ENCODE measurements around the gene VAMP4.
A peak's percentile ranks its signal among the peaks of the same experiment; 100 is the strongest.

VAMP4 gene

DNA sequence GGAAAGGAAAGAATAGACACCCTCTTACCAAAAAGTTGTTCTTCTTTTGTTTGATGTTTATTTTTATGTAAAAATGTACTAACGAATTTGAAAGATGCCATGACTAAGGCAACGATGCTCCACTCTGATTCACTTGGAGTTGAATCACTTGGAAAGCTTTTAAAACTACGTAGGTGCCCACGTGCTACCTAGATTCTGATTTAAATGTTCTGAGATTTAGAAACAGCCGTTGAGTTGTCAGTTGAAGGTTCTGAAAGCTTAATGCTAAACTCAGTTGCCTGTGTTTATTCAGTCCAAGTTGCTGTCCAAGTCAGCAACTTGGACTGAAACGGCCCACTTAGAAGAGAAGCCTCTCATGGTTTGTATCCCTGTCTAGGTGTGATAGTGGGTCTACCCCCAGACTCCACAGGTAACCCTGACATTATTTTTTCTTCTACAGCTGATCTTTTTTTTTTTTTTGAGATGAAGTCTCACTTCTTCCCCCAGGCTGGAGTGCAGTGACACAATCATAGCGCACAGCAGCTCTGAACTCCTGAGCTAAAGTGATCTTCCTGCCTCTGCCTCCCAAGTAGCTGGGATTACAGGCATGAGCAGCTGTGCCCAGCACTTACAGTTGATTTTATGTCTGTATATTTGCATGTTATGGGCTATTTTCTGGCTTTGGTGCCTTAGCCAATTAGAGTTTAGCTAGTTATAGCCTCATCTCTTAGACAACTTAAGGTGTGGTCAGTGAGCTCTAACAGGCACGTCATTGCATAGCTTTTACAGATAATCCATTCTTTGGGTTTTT is 1.4 kb upstream of the VAMP4 start:
- TF ChIP-seq FOXP2 (optimal IDR thresholded peaks at IDR 0.05; ENCODE audit: control extremely low read depth, extremely low read length, insufficient read depth): no peak

DNA sequence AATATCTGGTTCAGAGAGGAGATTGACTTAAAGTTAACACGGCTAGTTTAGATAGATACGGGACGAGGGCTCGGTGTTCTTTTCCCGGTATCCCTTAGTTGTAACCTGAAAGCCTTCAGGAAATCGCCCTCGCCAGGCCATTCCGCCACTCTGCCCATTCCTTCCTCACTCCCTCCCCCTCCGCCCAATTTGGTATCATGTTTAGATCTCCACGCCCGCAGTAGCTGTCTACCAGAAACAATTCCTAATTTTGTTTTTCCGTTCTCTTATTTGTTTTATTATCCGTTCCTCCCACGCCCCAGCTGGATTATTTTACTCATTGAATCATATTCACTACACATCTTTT is 685 bp upstream of the VAMP4 start:
- H3K9me3 ChIP-seq (ENCODE audit: low read depth, low read length): no peaks in the 10 kb centered on the region
- no peak for DNase-seq (ENCODE audit: low read depth, low spot score)
- peaks cover 2% of the 10 kb centered on the region; the same call in 1 of the 2 replicates for H3K36me3 ChIP-seq (ENCODE audit: insufficient read depth, low read length)
- H3K4me3 ChIP-seq: peak overlapping the region; percentile 99
- peak overlapping the region; percentile 44; the same call in 1 of the 2 replicates for H3K27ac ChIP-seq
- no peak for TF ChIP-seq POLR2AphosphoS5 (IDR thresholded peaks at IDR 0.05; ENCODE audit: borderline replicate concordance, low read depth, low read length)
- no peak for TF ChIP-seq EZH2 (IDR thresholded peaks at IDR 0.05)
- no peak for TF ChIP-seq FOXP2 (optimal IDR thresholded peaks at IDR 0.05; ENCODE audit: control extremely low read depth, extremely low read length, insufficient read depth)
- peak overlapping the region; percentile 86 for H3K9ac ChIP-seq (ENCODE audit: insufficient read length)

More for the DNA sequence above, 1.4 kb upstream of the VAMP4 start:
- Histone ChIP-seq H3K36me3 (ENCODE audit: insufficient read depth, low read length) (no peaks in the 10 kb centered on the region), H3K9ac (ENCODE audit: insufficient read length) (peak overlapping the region; percentile 86), H3K9me3 (ENCODE audit: low read depth, low read length) (no peaks in the 10 kb centered on the region), H3K4me3 (peak overlapping the region; percentile 99), H3K27ac (no peak overlapping the region)
- DNase-seq (ENCODE audit: low read depth, low spot score): no peak

DNA sequence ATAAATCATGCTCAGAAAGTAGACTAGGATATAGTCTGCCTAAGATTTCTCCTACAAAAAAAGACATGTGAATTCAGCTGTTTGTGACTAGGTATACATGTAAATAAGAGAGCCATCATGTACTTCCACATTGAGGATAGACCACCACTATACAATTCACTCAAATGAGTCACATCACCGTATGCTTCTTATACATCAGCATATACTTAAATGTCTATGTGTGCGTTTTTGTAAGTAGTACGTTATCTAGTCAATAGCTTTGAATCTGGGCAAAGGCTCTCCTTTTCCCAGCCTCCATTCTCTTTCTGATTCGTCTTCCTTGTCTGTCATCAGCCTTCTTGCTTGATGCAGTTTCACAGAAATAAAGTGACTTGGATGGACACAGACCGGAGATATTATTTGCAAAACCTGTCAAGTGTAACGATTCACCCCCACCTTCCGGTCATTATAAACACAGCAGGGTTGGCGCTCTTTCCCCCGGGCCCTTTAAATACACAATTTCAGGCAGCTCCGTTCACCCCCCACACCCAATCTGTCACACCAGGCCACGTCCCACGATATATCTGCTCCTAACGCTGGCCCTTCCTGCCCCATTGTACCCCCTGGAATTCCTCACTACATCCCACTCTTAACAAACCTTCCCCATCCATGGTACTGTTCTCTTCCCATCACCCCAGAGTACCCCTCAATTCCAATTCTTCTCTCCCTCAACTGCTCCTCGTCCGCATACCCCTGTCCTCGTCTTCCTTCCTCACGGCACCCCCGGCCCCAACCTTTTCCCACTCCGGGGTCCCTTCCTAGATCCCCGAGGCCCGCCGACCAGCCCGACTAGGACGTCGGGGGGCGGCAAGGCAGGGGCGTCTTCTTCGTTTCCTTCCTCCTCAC is 636 bp downstream of the VAMP4 start:
- no peak for DNase-seq (ENCODE audit: low read depth, low spot score)
- Histone ChIP-seq H3K4me3 (peak overlapping the region; percentile 99), H3K27ac (no peak overlapping the region), H3K9ac (ENCODE audit: insufficient read length) (peak overlapping the region; percentile 86), H3K9me3 (ENCODE audit: low read depth, low read length) (no peaks in the 10 kb centered on the region), H3K36me3 (ENCODE audit: insufficient read depth, low read length) (peaks cover 10% of the 10 kb centered on the region)
- TF ChIP-seq FOXP2 (optimal IDR thresholded peaks at IDR 0.05; ENCODE audit: control extremely low read depth, extremely low read length, insufficient read depth) (no peak), EZH2 (IDR thresholded peaks at IDR 0.05) (no peak), POLR2AphosphoS5 (IDR thresholded peaks at IDR 0.05; ENCODE audit: borderline replicate concordance, low read depth, low read length) (no peak)

DNA sequence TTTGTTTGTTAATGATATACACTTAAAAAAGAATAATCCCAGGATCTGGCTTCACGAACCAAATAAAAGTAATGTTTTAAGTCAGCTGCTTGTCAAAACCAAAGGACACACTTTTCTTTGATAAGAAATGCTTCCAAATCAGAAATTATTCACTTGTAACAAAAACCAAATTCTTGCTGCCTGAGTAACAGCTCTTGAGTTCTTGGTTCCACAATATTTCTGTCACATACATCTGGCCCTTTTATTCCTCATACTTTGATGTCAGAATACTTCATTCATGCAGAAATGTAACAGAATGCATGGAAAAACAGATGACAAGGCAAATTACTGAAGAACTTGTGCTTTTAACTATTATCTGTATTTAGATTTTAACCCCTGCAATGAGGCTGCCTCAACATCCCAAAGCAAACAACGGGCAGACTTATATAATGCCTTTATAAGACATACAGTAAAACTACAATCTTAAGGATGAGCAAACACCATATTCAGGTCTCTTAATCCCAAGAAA is 1.5 kb downstream of the VAMP4 start:
- peaks cover 11% of the 10 kb centered on the region for H3K36me3 ChIP-seq (ENCODE audit: insufficient read depth, low read length)
- no peak for DNase-seq (ENCODE audit: low read depth, low spot score)
- peak overlapping the region; percentile 99 for H3K4me3 ChIP-seq
- no peak for TF ChIP-seq EZH2 (IDR thresholded peaks at IDR 0.05)
- TF ChIP-seq FOXP2 (optimal IDR thresholded peaks at IDR 0.05; ENCODE audit: control extremely low read depth, extremely low read length, insufficient read depth): no peak
- no peak for TF ChIP-seq POLR2AphosphoS5 (IDR thresholded peaks at IDR 0.05; ENCODE audit: borderline replicate concordance, low read depth, low read length)
- no peak overlapping the region for H3K27ac ChIP-seq
- H3K9me3 ChIP-seq (ENCODE audit: low read depth, low read length): no peaks in the 10 kb centered on the region
- H3K9ac ChIP-seq (ENCODE audit: insufficient read length): peak overlapping the region; percentile 86

DNA sequence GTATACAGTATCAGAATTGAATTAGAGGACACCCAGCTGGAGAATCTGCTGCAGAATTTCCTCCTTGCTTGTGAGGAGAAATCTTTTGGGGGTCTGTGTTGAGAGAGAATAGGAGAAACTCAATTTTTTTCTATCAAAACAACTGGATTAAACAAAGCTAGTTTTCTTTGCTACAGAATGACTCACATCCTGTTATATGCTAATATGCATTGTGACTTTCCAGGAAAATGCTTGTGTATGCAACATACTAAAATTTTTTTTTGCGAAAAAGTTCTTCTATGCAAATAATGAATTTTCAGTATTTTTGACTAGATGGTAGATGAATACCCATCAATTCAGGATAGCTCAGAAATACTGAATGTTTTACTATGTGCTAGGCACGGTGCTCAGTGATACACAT is 2.2 kb downstream of the VAMP4 start:
- H3K4me3 ChIP-seq: no peak overlapping the region

DNA sequence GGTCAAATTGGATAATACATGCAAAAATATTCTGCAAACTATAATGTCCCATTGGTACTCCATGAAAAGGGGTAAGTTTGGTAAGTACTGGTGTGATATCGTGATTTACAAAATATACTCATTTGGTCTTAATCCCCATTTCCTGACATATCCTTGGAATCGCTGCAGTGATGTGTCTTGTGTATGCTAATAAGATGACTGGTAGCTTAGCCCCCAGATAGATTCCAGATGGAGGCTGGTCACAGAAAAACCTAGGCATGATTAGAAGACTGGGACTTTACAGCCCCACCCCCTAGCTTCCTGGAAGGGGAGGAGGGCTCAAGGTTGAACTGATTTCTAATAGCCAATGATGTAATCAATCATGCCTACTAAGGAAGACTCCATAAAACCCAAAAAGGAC is 3.0 kb downstream of the VAMP4 start:
- no peak for DNase-seq (ENCODE audit: low read depth, low spot score)
- peak overlapping the region; percentile 48; the same call in 1 of the 2 replicates for H3K27ac ChIP-seq
- H3K9ac ChIP-seq (ENCODE audit: insufficient read length): no peak overlapping the region

More for the DNA sequence above, 2.2 kb downstream of the VAMP4 start:
- H3K9me3 ChIP-seq (ENCODE audit: low read depth, low read length): no peaks in the 10 kb centered on the region
- peaks cover 11% of the 10 kb centered on the region for H3K36me3 ChIP-seq (ENCODE audit: insufficient read depth, low read length)
- H3K9ac ChIP-seq (ENCODE audit: insufficient read length): no peak overlapping the region
- TF ChIP-seq POLR2AphosphoS5 (IDR thresholded peaks at IDR 0.05; ENCODE audit: borderline replicate concordance, low read depth, low read length): no peak
- no peak for DNase-seq (ENCODE audit: low read depth, low spot score)
- H3K27ac ChIP-seq: no peak overlapping the region

DNA sequence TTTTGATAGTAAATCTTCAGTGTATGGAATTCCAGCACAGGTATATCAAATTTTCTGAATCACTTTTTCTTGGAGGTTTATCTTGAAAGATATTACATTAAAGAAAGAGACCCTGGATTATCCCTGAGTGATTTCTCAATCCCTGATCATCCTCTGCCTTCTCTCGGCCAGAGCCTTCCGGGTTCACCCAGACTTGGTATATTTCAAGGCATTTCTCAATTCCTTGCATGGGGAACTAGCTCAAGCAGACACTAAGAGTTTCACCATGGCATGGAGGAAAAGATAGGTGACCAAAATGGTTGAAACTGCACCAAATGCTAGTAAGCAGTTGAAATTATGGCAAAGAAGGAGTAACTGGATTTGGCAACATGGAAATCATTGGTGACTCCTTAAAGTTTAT is 5.7 kb downstream of the VAMP4 start:
- TF ChIP-seq POLR2AphosphoS5 (IDR thresholded peaks at IDR 0.05; ENCODE audit: borderline replicate concordance, low read depth, low read length) (no peak), EZH2 (IDR thresholded peaks at IDR 0.05) (no peak), FOXP2 (optimal IDR thresholded peaks at IDR 0.05; ENCODE audit: control extremely low read depth, extremely low read length, insufficient read depth) (no peak)
- no peak overlapping the region for H3K9ac ChIP-seq (ENCODE audit: insufficient read length)
- H3K9me3 ChIP-seq (ENCODE audit: low read depth, low read length): no peaks in the 10 kb centered on the region

More for the DNA sequence above, 3.0 kb downstream of the VAMP4 start:
- Histone ChIP-seq H3K9me3 (ENCODE audit: low read depth, low read length) (no peaks in the 10 kb centered on the region), H3K4me3 (peak overlapping the region; percentile 39; the same call in 1 of the 2 replicates), H3K36me3 (ENCODE audit: insufficient read depth, low read length) (peaks cover 11% of the 10 kb centered on the region)
- TF ChIP-seq FOXP2 (optimal IDR thresholded peaks at IDR 0.05; ENCODE audit: control extremely low read depth, extremely low read length, insufficient read depth): no peak
- TF ChIP-seq EZH2 (IDR thresholded peaks at IDR 0.05): no peak
- no peak for TF ChIP-seq POLR2AphosphoS5 (IDR thresholded peaks at IDR 0.05; ENCODE audit: borderline replicate concordance, low read depth, low read length)

DNA sequence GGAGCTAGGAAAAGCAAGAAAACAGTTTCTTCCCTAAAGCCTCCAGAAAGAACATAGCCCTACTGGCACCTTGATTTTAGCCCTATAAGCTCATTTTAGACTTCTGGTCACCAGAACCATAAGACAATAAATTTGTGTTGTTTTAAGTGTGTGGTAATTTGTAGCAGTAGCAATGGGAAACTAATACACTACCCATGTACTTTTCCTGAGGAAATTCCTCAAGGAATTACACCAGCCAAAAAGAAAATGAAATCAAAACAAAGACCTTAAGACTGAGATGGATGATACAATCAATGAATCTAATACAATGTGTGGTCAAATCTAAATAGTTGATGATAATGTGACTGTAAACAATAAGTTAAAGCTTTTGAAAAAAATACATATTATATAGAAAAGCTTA is 11.8 kb downstream of the VAMP4 start:
- Histone ChIP-seq H3K27ac (no peak overlapping the region), H3K4me3 (no peak overlapping the region), H3K36me3 (ENCODE audit: insufficient read depth, low read length) (peaks cover 12% of the 10 kb centered on the region; the same call in 1 of the 2 replicates), H3K9me3 (ENCODE audit: low read depth, low read length) (peaks cover 3% of the 10 kb centered on the region; the same call in 1 of the 2 replicates), H3K9ac (ENCODE audit: insufficient read length) (no peak overlapping the region)
- DNase-seq (ENCODE audit: low read depth, low spot score): no peak
- TF ChIP-seq POLR2AphosphoS5 (IDR thresholded peaks at IDR 0.05; ENCODE audit: borderline replicate concordance, low read depth, low read length) (no peak), FOXP2 (optimal IDR thresholded peaks at IDR 0.05; ENCODE audit: control extremely low read depth, extremely low read length, insufficient read depth) (no peak), EZH2 (IDR thresholded peaks at IDR 0.05) (no peak)

More for the DNA sequence above, 5.7 kb downstream of the VAMP4 start:
- H3K36me3 ChIP-seq (ENCODE audit: insufficient read depth, low read length): peaks cover 11% of the 10 kb centered on the region
- H3K27ac ChIP-seq: no peak overlapping the region
- no peak overlapping the region for H3K4me3 ChIP-seq
- DNase-seq (ENCODE audit: low read depth, low spot score): no peak

Data from SK-N-MC (cell line).